ENCODE results near the gene MOGAT3.

Gene MOGAT3

GRCh38 chr7:101216001-101216859 lies 15.4 kb upstream of the MOGAT3 start:
- H3K4me3 ChIP-seq (ENCODE audit: low read depth, low read length), result peak overlapping the region; percentile 95
- in situ Hi-C loops (cut with HindIII; ENCODE audit: low sequenced_read_pairs), result no loop called here
- TF ChIP-seq CTCF (IDR thresholded peaks at IDR 0.05; ENCODE audit: low read depth, low read length, missing control alignments), result no peak
- no peak for DNase-seq (ENCODE audit: low read depth)

GRCh38 chr7:101212014-101212413 lies 11.2 kb upstream of the MOGAT3 start:
- no peak for DNase-seq (ENCODE audit: low read depth)
- no peak overlapping the region for H3K4me3 ChIP-seq (ENCODE audit: low read depth, low read length)
- no peak for TF ChIP-seq CTCF (IDR thresholded peaks at IDR 0.05; ENCODE audit: low read depth, low read length, missing control alignments)
- in situ Hi-C loops (cut with HindIII; ENCODE audit: low sequenced_read_pairs), result no loop called here

GRCh38 chr7:101211501-101211900 lies 10.7 kb upstream of the MOGAT3 start:
- no peak for DNase-seq (ENCODE audit: low read depth)
- in situ Hi-C loops (cut with HindIII; ENCODE audit: low sequenced_read_pairs), result no loop called here

GRCh38 chr7:101210143-101210542 lies 9.3 kb upstream of the MOGAT3 start:
- in situ Hi-C loops (cut with HindIII; ENCODE audit: low sequenced_read_pairs), result no loop called here
- no peak for DNase-seq (ENCODE audit: low read depth)
- H3K4me3 ChIP-seq (ENCODE audit: low read depth, low read length), result no peak overlapping the region
- no peak for TF ChIP-seq CTCF (IDR thresholded peaks at IDR 0.05; ENCODE audit: low read depth, low read length, missing control alignments)

More at GRCh38 chr7:101211501-101211900, 10.7 kb upstream of the MOGAT3 start:
- no peak overlapping the region for H3K4me3 ChIP-seq (ENCODE audit: low read depth, low read length)
- TF ChIP-seq CTCF (IDR thresholded peaks at IDR 0.05; ENCODE audit: low read depth, low read length, missing control alignments), result no peak

- H3K4me3 ChIP-seq (ENCODE audit: low read depth, low read length), result no peak overlapping the region
- in situ Hi-C loops (cut with HindIII; ENCODE audit: low sequenced_read_pairs), result no loop called here
- DNase-seq (ENCODE audit: low read depth), result no peak
- TF ChIP-seq CTCF (IDR thresholded peaks at IDR 0.05; ENCODE audit: low read depth, low read length, missing control alignments), result no peak
These were observed 8.0 kb upstream of the MOGAT3 start for GRCh38 chr7:101208794-101209193.

DNA sequence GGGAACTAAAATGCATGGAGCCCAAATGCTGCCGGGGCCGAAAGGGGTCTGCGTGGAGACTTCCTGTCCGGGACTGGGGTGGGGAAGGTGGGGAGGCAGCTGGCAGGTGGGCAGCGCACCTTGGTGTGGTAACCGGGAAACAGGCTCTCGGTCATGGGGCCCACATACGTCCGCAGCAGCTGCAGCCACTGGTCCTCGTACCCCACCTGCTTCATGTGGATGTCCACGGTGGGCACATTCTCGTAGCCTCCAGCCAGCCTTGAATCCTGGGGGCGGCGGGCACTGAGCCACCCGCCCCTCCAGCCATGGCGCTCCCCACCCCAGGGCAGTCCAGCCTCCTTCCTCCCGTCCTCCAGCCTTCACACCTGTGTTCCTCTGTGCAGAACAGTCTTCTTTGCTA lies 6.6 kb upstream of the MOGAT3 start:
- TF ChIP-seq CTCF (IDR thresholded peaks at IDR 0.05; ENCODE audit: low read depth, low read length, missing control alignments), result no peak
- DNase-seq (ENCODE audit: low read depth), result no peak
- in situ Hi-C loops (cut with HindIII; ENCODE audit: low sequenced_read_pairs), result no loop called here
- H3K4me3 ChIP-seq (ENCODE audit: low read depth, low read length), result no peak overlapping the region
